KOPT-K1 (cell line): Measurements from ENCODE around the gene NFASC.

Experiments
- H3K27ac ChIP-seq: fragments of 200-600 bp; sonication (generic); 2 replicates; pipeline ENCODE4 v1.5.1; 2016; ENCODE audit warnings: antibody characterized with exemption, mild to moderate bottlenecking, low read depth, low read length; ENCODE audit not compliant: poor library complexity, severe bottlenecking
- H3K36me3 ChIP-seq: fragments of 200-600 bp; sonication (generic); 2 replicates; pipeline ENCODE4 v1.5.1; 2017; ENCODE audit warnings: antibody characterized with exemption, mild to moderate bottlenecking, low read length, moderate library complexity; ENCODE audit not compliant: insufficient read depth
- H3K9me3 ChIP-seq: fragments of 200-600 bp; sonication (generic); 2 replicates; pipeline ENCODE4 v1.5.1; 2017; ENCODE audit warnings: antibody characterized with exemption, low read length, mild to moderate bottlenecking; ENCODE audit not compliant: insufficient read depth, poor library complexity, severe bottlenecking

Gene NFASC

DNA sequence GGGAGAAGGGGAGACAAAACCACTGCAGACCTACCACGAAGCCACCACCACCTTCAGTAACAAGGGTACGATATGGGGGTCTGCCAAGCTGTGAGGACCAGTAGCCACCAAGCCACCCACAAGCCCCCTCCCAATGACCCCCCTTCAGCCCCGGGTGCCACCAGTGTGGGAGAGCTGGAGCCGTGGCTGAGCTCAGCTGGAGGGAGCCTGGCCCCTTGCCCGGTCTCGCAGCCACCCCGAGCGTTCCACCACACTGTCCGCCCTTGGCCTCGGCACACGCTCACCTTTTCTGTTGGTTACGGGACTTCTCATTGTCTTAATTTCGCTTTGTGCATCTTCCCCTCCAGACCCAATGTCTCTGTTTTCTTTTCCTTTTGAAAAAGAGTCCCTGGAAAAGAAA is 145.9 kb downstream of the NFASC start:
- no peaks in the 10 kb centered on the region for H3K9me3 ChIP-seq
- H3K27ac ChIP-seq, result no peak overlapping the region
- H3K36me3 ChIP-seq, result no peaks in the 10 kb centered on the region

DNA sequence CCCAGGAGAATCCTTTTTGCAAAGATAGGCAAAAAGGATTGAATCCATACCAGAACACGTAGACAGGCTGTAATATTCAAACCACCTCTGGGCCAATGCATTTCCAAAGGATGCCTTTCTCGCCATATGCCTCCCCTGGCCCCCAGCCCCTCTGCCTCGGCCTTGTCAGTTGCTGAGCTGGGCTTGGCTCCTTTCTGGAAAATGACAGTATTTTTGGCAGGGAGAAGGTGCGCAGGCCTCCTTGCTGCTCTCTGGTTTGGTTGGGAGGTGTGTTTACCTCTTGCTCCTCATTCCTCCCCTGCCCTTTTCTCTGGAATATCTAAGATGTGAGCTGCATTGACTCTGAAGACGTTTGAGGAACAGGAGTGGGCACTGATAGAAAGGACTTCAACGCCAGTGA is 146.3 kb downstream of the NFASC start:
- H3K36me3 ChIP-seq, result no peaks in the 10 kb centered on the region
- H3K9me3 ChIP-seq, result no peaks in the 10 kb centered on the region
- H3K27ac ChIP-seq, result no peak overlapping the region

DNA sequence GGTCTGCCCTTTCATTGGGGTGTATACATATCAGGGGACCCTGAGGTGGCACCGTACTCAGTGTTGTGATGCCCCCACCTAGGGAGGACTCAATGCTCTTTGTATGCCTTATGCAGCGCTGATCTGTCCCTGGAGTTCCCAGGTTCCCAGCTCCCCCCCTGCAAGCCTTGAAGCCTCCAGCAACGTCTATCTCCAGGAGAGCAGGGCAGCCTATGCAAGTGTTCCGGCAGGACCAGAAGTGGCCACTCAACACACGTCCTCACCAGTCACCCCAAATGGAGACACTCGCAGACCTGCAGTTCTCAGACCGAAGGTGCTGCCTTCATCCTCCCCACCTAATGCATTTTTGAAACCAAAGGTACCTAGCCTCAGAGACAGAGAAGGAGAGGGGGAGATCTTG is 147.1 kb downstream of the NFASC start:
- no peaks in the 10 kb centered on the region for H3K36me3 ChIP-seq
- H3K27ac ChIP-seq, result no peak overlapping the region
- no peaks in the 10 kb centered on the region for H3K9me3 ChIP-seq

DNA sequence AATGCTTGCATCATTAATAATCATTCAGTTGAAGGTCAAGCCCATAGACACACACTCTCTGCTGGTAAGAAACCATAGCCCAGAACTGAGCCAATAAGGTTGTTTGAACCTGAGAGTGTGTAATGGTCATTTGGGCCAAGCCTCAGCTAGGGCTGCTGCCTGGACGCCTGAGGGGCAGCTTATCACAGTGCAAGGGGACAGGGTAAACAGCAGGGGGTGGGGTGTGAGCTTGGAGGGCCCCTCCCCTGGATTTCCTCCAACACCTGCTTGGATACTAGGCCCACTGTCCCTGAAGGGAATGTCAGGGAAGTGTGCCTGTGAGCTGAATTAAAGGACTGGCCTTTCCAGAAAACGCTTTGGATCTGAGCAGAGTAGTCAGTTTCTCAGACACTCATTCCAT is 147.7 kb downstream of the NFASC start:
- Histone ChIP-seq H3K27ac (no peak overlapping the region), H3K36me3 (no peaks in the 10 kb centered on the region)

DNA sequence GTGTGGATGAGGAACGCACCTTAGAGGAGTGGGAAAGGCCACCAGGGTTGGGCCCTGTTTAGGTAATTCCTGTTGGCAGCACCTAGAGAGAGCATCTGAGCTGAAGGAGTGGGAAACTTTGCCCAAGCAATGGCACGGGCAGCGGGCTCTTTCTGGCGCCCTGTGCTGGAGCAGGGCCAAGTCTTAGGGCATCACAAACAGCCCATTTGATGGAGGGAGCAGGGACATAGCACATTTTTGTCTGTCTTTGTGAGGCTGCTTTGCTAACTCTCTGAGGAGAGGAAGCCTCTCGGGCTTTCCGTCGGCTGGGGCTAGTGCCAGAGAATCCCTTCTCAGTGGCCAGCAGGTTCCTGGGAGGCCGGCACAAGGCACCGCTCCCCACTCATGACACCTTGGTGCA is 149.8 kb downstream of the NFASC start:
- H3K36me3 ChIP-seq, result no peaks in the 10 kb centered on the region
- no peaks in the 10 kb centered on the region for H3K9me3 ChIP-seq
- no peak overlapping the region for H3K27ac ChIP-seq

More for the DNA sequence above, 147.7 kb downstream of the NFASC start:
- no peaks in the 10 kb centered on the region for H3K9me3 ChIP-seq

DNA sequence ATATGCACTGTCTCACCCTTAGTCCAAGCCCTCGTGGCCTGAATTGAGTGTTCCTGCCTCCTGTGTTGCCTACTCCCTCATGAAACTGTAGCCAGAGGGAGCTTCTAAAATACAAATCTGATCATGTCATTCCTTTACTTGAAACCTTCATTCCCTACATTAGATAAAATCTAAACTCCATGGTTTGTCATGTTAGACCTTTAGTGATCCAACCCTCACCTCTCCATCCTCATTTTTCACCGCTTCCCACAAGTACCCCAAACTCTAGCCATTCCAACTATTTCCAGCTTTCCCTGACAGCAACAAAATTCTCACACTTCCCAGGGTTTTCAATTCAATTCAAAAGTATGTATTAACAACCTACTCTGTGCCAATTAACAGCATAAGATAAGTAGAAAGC is 154.0 kb downstream of the NFASC start:
- Histone ChIP-seq H3K27ac (no peak overlapping the region), H3K36me3 (no peaks in the 10 kb centered on the region), H3K9me3 (no peaks in the 10 kb centered on the region)

DNA sequence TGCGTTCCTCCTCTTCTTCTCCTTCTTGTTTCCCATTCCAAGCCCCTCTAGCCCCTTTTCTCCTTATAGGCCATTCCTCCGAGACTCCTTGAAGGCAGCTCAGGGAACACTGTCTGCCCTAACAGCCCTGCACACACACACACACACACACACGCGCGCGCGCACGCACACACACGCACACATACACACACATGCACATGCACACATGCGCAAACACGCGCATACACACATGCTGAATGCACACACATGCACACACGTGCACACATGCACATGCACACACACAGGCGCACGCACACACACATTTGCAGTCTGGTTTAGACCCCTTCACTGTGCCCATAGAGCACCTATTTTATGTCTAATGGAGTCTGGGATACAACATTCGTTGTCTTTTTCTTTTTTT is 154.6 kb downstream of the NFASC start:
- no peaks in the 10 kb centered on the region for H3K9me3 ChIP-seq
- no peak overlapping the region for H3K27ac ChIP-seq
- no peaks in the 10 kb centered on the region for H3K36me3 ChIP-seq

DNA sequence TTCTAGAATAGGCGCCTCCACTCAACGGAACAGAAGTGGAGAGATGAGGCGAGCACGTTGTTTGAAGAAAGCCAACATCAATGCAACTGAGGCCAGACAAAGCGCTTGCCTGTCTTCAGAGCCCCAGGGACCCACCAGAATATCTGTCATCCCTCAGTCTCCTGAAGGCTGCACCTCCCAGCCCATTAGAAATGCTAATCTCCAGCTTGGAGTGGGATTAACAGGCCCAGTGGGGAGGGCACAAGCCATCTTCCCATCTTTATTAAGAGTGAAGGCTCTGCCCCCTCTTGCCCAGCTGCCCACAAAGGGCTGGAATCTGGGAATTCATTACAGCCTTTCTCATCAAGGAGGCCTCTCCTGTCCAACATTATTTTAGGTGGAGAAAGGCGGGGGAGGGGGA is 155.5 kb downstream of the NFASC start:
- Histone ChIP-seq H3K36me3 (no peaks in the 10 kb centered on the region), H3K9me3 (no peaks in the 10 kb centered on the region), H3K27ac (no peak overlapping the region)

DNA sequence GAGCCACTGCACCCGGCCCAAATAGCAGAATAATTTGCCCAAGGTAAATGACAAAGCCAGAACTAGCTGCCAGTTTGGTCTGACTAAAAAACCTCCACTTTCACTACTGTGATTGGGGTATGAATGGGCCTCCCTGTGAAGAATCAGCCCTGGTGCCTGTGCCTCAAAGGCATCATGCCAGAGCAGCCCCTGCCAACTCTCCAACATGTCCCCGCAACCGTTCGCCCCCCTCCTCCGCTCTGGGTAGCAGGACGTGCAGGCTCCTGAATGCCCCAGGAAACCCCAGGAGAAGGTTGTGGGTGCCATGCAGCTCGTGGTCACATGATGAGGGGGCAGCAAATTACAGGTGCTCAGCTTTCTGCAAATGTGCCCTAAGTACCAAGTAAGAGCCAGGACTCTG is 157.7 kb downstream of the NFASC start:
- Histone ChIP-seq H3K36me3 (no peaks in the 10 kb centered on the region), H3K9me3 (no peaks in the 10 kb centered on the region), H3K27ac (no peak overlapping the region)

DNA sequence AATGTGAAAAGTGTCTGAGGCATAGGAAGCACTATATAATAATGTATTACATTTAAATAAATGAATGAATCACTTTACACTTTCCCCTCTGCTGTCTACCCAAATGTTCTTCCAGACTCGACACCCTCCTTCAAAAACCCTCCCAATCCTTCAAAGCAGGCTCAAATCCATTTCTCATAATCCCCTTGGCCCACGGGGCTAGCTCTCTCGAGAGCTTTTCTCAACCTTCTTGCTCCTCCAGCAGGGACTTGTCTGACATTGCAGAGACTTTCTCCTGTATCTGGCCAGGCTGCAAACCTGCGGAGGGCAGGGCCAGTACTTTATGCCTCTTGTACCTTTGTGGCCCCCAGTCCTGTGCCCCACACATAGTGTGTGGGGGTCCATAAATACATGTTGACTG is 158.3 kb downstream of the NFASC start:
- H3K27ac ChIP-seq, result no peak overlapping the region
- no peaks in the 10 kb centered on the region for H3K36me3 ChIP-seq
- no peaks in the 10 kb centered on the region for H3K9me3 ChIP-seq

DNA sequence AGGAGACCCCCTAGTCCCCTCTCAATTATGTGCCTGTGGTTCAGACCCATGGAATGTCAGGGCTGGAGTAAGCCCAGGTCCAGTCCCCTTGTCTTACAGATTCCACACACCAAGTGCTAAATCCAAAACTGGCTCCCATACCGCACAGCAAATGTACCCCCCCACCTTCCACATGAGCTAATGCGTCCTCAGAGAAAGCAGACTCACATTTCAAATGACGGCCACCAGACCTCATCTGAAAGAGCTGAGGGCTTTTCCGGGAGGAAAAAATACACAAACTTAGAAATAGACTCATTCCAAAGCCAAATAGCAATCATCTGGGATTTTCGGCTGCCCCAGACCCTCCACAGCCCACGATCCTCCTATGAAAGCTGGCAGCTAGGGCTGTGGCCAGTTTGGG is 159.6 kb downstream of the NFASC start:
- Histone ChIP-seq H3K27ac (no peak overlapping the region), H3K9me3 (no peaks in the 10 kb centered on the region), H3K36me3 (no peaks in the 10 kb centered on the region)

DNA sequence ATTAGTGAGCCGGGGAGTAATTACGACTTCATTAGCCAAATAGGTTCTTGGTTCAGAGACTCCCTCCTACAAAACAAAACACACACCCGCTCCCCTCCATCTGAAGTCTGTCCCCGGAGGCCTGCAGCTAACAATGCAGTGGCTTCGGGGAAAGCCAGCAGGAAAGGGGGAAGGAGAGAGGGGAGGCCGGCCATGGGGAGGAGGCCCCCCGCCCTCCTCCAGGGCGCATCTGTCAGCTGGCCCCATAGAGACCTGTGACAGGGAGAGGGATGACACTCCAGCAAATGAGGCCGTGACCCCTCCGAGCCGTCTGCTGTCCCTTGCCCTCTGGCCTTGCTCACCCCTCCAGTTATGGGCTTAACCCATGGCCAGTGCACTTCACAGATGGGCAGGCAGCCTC is 160.2 kb downstream of the NFASC start:
- no peaks in the 10 kb centered on the region for H3K36me3 ChIP-seq
- no peak overlapping the region for H3K27ac ChIP-seq
- H3K9me3 ChIP-seq, result no peaks in the 10 kb centered on the region

DNA sequence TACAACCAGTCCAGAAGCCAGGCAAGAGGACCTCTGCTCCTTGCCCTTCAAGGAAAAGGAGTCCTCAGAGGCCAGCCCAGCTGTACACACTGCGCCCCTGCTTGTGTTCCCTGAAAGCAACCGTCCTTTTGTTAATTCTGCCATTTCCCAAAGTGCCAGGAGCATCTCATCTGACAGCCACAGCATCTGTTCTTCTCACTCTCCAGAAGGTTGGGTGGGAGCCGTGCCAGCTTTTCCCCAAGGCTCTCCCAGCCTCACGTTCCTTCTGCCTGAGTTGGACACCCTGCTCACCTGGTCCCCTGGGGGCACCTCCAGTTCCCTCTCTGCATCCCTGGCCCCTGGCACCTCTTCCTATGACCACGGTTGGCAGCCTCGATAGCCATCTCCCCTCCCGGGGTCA is 161.8 kb downstream of the NFASC start:
- Histone ChIP-seq H3K27ac (no peak overlapping the region), H3K9me3 (no peaks in the 10 kb centered on the region), H3K36me3 (no peaks in the 10 kb centered on the region)

DNA sequence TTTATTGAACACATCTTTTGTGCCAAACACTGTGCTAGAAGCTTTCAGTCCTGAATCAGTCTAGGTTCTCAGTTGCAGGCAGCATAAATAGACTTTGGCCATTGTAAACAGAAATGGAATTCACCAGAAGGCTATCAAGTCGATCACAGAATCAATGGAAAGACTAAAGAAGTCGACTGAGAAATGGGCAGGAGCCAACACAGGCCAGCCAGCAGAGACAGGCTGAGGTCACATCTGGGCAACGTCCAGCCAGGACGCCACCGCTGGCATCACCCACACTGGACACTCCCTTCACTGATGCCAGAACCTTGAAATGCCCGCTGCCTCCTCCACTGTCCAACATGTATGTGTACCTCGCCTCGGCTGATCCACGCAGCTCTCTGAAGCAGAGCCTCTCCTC is 166.9 kb downstream of the NFASC start:
- Histone ChIP-seq H3K36me3 (no peaks in the 10 kb centered on the region), H3K27ac (no peak overlapping the region), H3K9me3 (no peaks in the 10 kb centered on the region)

DNA sequence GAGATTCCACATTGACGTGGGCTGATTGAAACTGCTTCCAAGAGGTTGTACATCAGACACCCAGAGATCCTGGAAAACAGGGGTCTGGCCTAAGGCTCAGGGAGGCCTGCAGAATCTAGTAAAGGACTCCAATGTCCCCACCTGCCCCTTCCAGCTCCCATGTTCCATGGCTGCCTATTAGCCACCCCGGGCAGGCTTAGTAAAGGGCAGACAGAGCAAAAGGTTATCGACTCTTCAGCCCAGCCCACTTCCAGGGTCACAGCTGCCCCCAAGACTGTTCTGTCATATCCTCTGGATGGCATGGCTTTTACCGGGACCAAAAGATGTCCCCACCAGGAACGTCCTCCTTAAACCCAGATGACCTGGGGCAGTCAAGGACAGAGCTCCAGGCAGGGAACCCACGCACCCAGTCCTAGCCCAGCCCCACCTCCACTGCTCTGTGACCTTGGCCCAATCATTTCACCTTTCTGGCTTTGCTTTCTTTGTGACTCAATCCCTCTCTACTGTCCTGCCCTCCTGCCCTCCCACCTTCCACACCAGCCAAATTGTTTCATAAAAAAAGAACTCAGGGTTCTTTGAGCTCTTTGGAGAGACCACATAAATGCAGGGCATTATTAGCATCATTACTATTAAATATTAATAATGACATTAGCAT is 167.6 kb downstream of the NFASC start:
- no peaks in the 10 kb centered on the region for H3K9me3 ChIP-seq
- no peaks in the 10 kb centered on the region for H3K36me3 ChIP-seq
- H3K27ac ChIP-seq, result no peak overlapping the region

DNA sequence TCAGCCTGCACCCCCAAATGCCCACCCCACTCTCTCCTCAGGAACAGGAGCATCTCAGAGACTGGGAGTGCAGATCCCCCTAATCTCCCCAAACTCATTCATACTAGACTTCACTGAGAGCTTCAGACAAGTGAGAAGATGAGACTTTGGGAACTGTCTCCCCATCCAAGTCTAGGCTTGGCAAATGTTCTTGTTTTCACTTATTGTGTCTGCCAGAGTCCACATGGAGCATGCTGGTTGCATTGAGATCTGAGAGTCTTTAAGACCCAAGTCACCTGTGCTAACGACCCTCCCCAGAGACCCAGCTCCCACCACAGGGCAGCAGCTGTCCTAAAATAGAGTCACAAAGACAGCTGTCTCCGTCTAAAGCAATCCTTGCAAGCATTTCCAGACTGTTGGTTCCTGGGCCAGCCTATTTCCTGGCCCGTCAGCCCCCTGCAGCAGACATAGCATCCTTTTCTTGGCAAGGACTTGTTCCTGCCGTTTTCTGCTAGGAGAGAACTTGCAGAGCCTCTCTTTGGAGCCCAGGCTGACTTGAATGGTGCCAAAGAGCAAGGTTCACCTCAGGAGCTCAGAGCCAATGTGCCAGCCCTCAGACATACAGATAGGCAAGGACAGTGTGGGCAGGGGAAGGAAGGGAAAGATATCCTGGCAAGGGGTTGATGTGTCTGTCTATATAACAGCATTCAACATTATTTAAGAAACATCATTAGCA is 170.5 kb downstream of the NFASC start:
- Histone ChIP-seq H3K9me3 (no peaks in the 10 kb centered on the region), H3K27ac (no peak overlapping the region)

More for the DNA sequence above, 170.5 kb downstream of the NFASC start:
- no peaks in the 10 kb centered on the region for H3K36me3 ChIP-seq
